ENCODE data around the gene IFNK. TPM values are rescaled to one million over a fixed set of nuclear protein-coding genes. Genes with fewer than 3 reads are reported as not detected.

IFNK gene
- total and polyA plus RNA-seq, 4 donors = not detected

DNA sequence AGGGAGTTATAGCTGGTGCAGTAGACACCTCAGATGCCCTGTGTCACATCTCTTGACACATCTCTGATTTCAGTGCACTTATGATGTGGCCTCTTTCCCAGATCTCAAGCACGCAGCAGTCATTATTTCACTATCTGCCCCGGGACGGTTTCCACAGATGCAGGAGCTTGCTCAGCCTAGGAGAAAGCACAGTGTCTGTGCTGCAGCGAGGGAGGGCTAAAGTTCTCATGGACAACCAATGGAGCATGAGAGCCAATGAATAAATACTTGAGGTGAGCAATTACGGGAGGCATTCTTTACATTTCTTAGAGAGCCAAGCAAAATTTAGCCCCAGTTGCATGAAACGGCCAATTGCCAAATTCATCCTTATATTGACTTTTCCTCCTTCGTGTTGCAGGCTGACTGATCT, 12.9 kb downstream of the IFNK start:
- no peak overlapping the region for H3K27ac ChIP-seq (ENCODE audit: low read depth in 1 of 2, low read length in 2 of 2)

DNA sequence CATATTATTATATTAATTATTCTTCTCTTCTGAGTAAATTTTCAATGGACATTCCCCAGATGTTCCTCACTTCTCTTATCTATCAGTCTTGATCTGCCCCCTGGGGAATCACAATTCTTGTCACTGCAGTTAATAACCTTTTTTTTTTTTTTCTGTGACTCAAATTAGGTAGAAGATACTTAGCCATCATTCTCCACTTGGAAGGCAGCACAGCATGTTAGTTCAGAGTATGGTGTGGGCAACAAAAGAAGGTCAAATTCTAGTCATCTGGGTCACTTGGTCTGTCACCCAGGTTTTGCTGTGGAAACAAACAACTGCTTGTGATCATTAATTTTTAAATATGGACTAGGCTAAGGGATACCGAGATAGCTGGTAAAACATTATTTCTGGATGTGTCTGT, 13.7 kb downstream of the IFNK start:
- Histone ChIP-seq H3K9me3 (ENCODE audit: control insufficient read depth in 4 of 4, low read length in 3 of 4) (no peaks in the 10 kb centered on the region), H3K4me3 (ENCODE audit: low read depth in 1 of 3, low read length in 3 of 3) (no peak overlapping the region), H3K27ac (ENCODE audit: low read depth in 1 of 2, low read length in 2 of 2) (no peak overlapping the region), H3K9ac (ENCODE audit: low read depth in 1 of 2, low read length in 2 of 2) (no peak overlapping the region), H3K36me3 (ENCODE audit: control insufficient read depth in 4 of 4, insufficient read depth in 3 of 4, low read depth in 1 of 4, low read length in 3 of 4) (peaks cover 0 to 2% (median 0%) of the 10 kb centered on the region in 4 donors), H3K27me3 (ENCODE audit: control insufficient read depth in 4 of 4, insufficient read depth in 4 of 4, low read length in 3 of 4) (no peaks in the 10 kb centered on the region), H3K4me1 (ENCODE audit: control insufficient read depth in 4 of 4, insufficient read depth in 4 of 4, low read length in 3 of 4) (peaks cover 7 to 36% (median 22%) of the 10 kb centered on the region in 4 donors)
- WGBS = 79% methylated on average over 1 of the region's 1 CpG
- TF ChIP-seq, protein P1, sequence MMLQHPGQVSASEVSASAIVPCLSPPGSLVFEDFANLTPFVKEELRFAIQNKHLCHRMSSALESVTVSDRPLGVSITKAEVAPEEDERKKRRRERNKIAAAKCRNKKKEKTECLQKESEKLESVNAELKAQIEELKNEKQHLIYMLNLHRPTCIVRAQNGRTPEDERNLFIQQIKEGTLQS (IDR thresholded peaks at IDR 0.05) = no peak
- TF ChIP-seq RAD21 (IDR thresholded peaks at IDR 0.05) (no peak), HNF4A (conservative IDR thresholded peaks at IDR 0.05) (no peak), RXRA (IDR thresholded peaks at IDR 0.05) (no peak), HNF4G (IDR thresholded peaks at IDR 0.05) (no peak), NR2F2 (IDR thresholded peaks at IDR 0.05) (no peak), YY1 (IDR thresholded peaks at IDR 0.05) (no peak), FOXA2 (IDR thresholded peaks at IDR 0.05) (no peak), SP1 (IDR thresholded peaks at IDR 0.05) (no peak), GABPA (IDR thresholded peaks at IDR 0.05 in 1 of 2, conservative IDR thresholded peaks at IDR 0.05 in 1 of 2) (no peak), EGR1 (IDR thresholded peaks at IDR 0.05; ENCODE audit: low read depth in 2 of 2) (no peak)
- TF ChIP-seq, protein P2, sequence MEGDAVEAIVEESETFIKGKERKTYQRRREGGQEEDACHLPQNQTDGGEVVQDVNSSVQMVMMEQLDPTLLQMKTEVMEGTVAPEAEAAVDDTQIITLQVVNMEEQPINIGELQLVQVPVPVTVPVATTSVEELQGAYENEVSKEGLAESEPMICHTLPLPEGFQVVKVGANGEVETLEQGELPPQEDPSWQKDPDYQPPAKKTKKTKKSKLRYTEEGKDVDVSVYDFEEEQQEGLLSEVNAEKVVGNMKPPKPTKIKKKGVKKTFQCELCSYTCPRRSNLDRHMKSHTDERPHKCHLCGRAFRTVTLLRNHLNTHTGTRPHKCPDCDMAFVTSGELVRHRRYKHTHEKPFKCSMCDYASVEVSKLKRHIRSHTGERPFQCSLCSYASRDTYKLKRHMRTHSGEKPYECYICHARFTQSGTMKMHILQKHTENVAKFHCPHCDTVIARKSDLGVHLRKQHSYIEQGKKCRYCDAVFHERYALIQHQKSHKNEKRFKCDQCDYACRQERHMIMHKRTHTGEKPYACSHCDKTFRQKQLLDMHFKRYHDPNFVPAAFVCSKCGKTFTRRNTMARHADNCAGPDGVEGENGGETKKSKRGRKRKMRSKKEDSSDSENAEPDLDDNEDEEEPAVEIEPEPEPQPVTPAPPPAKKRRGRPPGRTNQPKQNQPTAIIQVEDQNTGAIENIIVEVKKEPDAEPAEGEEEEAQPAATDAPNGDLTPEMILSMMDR (IDR thresholded peaks at IDR 0.05; ENCODE audit: low read depth, low read length, missing input control) = no peak
- TF ChIP-seq, protein P3, sequence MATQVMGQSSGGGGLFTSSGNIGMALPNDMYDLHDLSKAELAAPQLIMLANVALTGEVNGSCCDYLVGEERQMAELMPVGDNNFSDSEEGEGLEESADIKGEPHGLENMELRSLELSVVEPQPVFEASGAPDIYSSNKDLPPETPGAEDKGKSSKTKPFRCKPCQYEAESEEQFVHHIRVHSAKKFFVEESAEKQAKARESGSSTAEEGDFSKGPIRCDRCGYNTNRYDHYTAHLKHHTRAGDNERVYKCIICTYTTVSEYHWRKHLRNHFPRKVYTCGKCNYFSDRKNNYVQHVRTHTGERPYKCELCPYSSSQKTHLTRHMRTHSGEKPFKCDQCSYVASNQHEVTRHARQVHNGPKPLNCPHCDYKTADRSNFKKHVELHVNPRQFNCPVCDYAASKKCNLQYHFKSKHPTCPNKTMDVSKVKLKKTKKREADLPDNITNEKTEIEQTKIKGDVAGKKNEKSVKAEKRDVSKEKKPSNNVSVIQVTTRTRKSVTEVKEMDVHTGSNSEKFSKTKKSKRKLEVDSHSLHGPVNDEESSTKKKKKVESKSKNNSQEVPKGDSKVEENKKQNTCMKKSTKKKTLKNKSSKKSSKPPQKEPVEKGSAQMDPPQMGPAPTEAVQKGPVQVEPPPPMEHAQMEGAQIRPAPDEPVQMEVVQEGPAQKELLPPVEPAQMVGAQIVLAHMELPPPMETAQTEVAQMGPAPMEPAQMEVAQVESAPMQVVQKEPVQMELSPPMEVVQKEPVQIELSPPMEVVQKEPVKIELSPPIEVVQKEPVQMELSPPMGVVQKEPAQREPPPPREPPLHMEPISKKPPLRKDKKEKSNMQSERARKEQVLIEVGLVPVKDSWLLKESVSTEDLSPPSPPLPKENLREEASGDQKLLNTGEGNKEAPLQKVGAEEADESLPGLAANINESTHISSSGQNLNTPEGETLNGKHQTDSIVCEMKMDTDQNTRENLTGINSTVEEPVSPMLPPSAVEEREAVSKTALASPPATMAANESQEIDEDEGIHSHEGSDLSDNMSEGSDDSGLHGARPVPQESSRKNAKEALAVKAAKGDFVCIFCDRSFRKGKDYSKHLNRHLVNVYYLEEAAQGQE (IDR thresholded peaks at IDR 0.05) = no peak
- TF ChIP-seq, protein P4, sequence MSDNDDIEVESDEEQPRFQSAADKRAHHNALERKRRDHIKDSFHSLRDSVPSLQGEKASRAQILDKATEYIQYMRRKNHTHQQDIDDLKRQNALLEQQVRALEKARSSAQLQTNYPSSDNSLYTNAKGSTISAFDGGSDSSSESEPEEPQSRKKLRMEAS (IDR thresholded peaks at IDR 0.05) = no peak
- TF ChIP-seq, protein P5, sequence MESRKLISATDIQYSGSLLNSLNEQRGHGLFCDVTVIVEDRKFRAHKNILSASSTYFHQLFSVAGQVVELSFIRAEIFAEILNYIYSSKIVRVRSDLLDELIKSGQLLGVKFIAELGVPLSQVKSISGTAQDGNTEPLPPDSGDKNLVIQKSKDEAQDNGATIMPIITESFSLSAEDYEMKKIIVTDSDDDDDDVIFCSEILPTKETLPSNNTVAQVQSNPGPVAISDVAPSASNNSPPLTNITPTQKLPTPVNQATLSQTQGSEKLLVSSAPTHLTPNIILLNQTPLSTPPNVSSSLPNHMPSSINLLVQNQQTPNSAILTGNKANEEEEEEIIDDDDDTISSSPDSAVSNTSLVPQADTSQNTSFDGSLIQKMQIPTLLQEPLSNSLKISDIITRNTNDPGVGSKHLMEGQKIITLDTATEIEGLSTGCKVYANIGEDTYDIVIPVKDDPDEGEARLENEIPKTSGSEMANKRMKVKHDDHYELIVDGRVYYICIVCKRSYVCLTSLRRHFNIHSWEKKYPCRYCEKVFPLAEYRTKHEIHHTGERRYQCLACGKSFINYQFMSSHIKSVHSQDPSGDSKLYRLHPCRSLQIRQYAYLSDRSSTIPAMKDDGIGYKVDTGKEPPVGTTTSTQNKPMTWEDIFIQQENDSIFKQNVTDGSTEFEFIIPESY (IDR thresholded peaks at IDR 0.05) = no peak
- no peak for DNase-seq (ENCODE audit: low spot score)

More for the DNA sequence above, 12.9 kb downstream of the IFNK start:
- Histone ChIP-seq H3K27me3 (ENCODE audit: control insufficient read depth in 4 of 4, insufficient read depth in 4 of 4, low read length in 3 of 4) (no peaks in the 10 kb centered on the region), H3K4me3 (ENCODE audit: low read depth in 1 of 3, low read length in 3 of 3) (no peak overlapping the region), H3K9me3 (ENCODE audit: control insufficient read depth in 4 of 4, low read length in 3 of 4) (no peaks in the 10 kb centered on the region), H3K9ac (ENCODE audit: low read depth in 1 of 2, low read length in 2 of 2) (no peak overlapping the region), H3K4me1 (ENCODE audit: control insufficient read depth in 4 of 4, insufficient read depth in 4 of 4, low read length in 3 of 4) (peaks cover 7 to 38% (median 23%) of the 10 kb centered on the region in 4 donors), H3K36me3 (ENCODE audit: control insufficient read depth in 4 of 4, insufficient read depth in 3 of 4, low read depth in 1 of 4, low read length in 3 of 4) (peaks cover 0 to 2% (median 0%) of the 10 kb centered on the region in 4 donors)
- no peak for DNase-seq (ENCODE audit: low spot score)
- WGBS = 40% methylated on average over 7 of the region's 7 CpGs
- TF ChIP-seq, protein P2 (IDR thresholded peaks at IDR 0.05; ENCODE audit: low read depth, low read length, missing input control) = no peak
- TF ChIP-seq HNF4A (conservative IDR thresholded peaks at IDR 0.05) (peak in 1 of 2 donors; percentile 41), YY1 (IDR thresholded peaks at IDR 0.05) (no peak), RAD21 (IDR thresholded peaks at IDR 0.05) (no peak)
